Measurements from ENCODE around the gene LTBP1. TPM values are rescaled to one million over a fixed set of nuclear protein-coding genes. Genes with fewer than 3 reads are reported as not detected.

Gene LTBP1
- total RNA-seq, 1 donor from 2014 or later: 0.07 TPM

- CTCF ChIA-PET: no interaction called here
- peaks cover 12% of the 10 kb centered on the region for H3K27me3 Mint-ChIP-seq
- no peak overlapping the region for H3K27ac Mint-ChIP-seq
- intact Hi-C loops (cut with micrococcal nuclease): loop anchor here (5.0 kb wide), 2 partner anchors 308 to 327 kb away; partner anchors contain the start of gene LTBP1
- ATAC-seq (ENCODE audit: low read depth) (no peak), DNase-seq (no peak)
- H3K4me3 Mint-ChIP-seq: no peak overlapping the region
- peaks cover 21% of the 10 kb centered on the region for H3K4me1 Mint-ChIP-seq
- POLR2A ChIA-PET: interaction anchor here (0.5 kb wide), 1 partner anchor 330 kb away, joined by 3 read pairs; no protein-coding TSS in a partner anchor
- no peaks in the 10 kb centered on the region for H3K36me3 Mint-ChIP-seq (ENCODE audit: low read depth)
- TF ChIP-seq CTCF (IDR thresholded peaks at IDR 0.05): no peak
- H3K9me3 Mint-ChIP-seq: no peaks in the 10 kb centered on the region
Observed at GRCh38 chr2:33274524-33274923, 327.8 kb downstream of the LTBP1 start.

GRCh38 chr2:33275689-33276444 is 329.1 kb downstream of the LTBP1 start:
- no peak for ATAC-seq (ENCODE audit: low read depth)
- no peak overlapping the region for H3K27ac Mint-ChIP-seq

GRCh38 chr2:33277002-33277426 is 330.3 kb downstream of the LTBP1 start:
- no peak for ATAC-seq (ENCODE audit: low read depth)
- TF ChIP-seq CTCF (IDR thresholded peaks at IDR 0.05): no peak
- ChIA-PET POLR2A (no interaction called here), CTCF (no interaction called here)
- H3K4me1 Mint-ChIP-seq: peaks cover 10% of the 10 kb centered on the region
- no peaks in the 10 kb centered on the region for H3K36me3 Mint-ChIP-seq (ENCODE audit: low read depth)
- DNase-seq: no peak
- H3K4me3 Mint-ChIP-seq: no peak overlapping the region
- H3K27me3 Mint-ChIP-seq: peaks cover 10% of the 10 kb centered on the region
- intact Hi-C loops (cut with micrococcal nuclease): no loop called here
- no peaks in the 10 kb centered on the region for H3K9me3 Mint-ChIP-seq
- H3K27ac Mint-ChIP-seq: no peak overlapping the region

More at GRCh38 chr2:33275689-33276444, 329.1 kb downstream of the LTBP1 start:
- no peak overlapping the region for H3K4me3 Mint-ChIP-seq
- H3K9me3 Mint-ChIP-seq: no peaks in the 10 kb centered on the region
- intact Hi-C loops (cut with micrococcal nuclease): no loop called here
- ChIA-PET POLR2A (interaction anchor here (0.7 kb wide), 1 partner anchor 724 kb away, joined by 4 read pairs; no protein-coding TSS in a partner anchor), CTCF (no interaction called here)
- peaks cover 21% of the 10 kb centered on the region for H3K4me1 Mint-ChIP-seq
- no peak for DNase-seq
- H3K27me3 Mint-ChIP-seq: peaks cover 10% of the 10 kb centered on the region
- no peaks in the 10 kb centered on the region for H3K36me3 Mint-ChIP-seq (ENCODE audit: low read depth)
- no peak for TF ChIP-seq CTCF (IDR thresholded peaks at IDR 0.05)

- H3K36me3 Mint-ChIP-seq (ENCODE audit: low read depth): no peaks in the 10 kb centered on the region
- no peaks in the 10 kb centered on the region for H3K9me3 Mint-ChIP-seq
- DNase-seq (no peak), ATAC-seq (ENCODE audit: low read depth) (no peak)
- TF ChIP-seq CTCF (IDR thresholded peaks at IDR 0.05): no peak
- ChIA-PET CTCF (no interaction called here), POLR2A (no interaction called here)
- peaks cover 10% of the 10 kb centered on the region for H3K27me3 Mint-ChIP-seq
- intact Hi-C loops (cut with micrococcal nuclease): no loop called here
- no peak overlapping the region for H3K4me3 Mint-ChIP-seq
- H3K27ac Mint-ChIP-seq: no peak overlapping the region
- no peaks in the 10 kb centered on the region for H3K4me1 Mint-ChIP-seq
Observed at GRCh38 chr2:33278245-33278943, 331.6 kb downstream of the LTBP1 start.

GRCh38 chr2:33284287-33284686 is 337.5 kb downstream of the LTBP1 start:
- CTCF ChIA-PET: no interaction called here
- ATAC-seq (ENCODE audit: low read depth) (no peak), DNase-seq (no peak)
- no peak overlapping the region for H3K27ac Mint-ChIP-seq
- H3K4me1 Mint-ChIP-seq: no peaks in the 10 kb centered on the region
- intact Hi-C loops (cut with micrococcal nuclease): no loop called here
- H3K9me3 Mint-ChIP-seq: no peaks in the 10 kb centered on the region
- no peak for TF ChIP-seq CTCF (IDR thresholded peaks at IDR 0.05)
- H3K36me3 Mint-ChIP-seq (ENCODE audit: low read depth): no peaks in the 10 kb centered on the region
- H3K27me3 Mint-ChIP-seq: peaks cover 8% of the 10 kb centered on the region
- H3K4me3 Mint-ChIP-seq: no peak overlapping the region
- POLR2A ChIA-PET: no interaction called here

Data from activated B cell treated with CpG ODN at 0.5 μM for 24 hours (primary cell).